Nephron progenitor cell (in vitro differentiated cells): ENCODE measurements around the gene TAF10.

ENCODE experiments used
- DNase-seq: peaks from one replicate; pipeline ENCODE4 v3.0.0; 2021
- H3K27ac Mint-ChIP-seq: 2 replicates; pipeline ENCODE4 v1.8.0; 2021; ENCODE audit warnings: mild to moderate bottlenecking, moderate library complexity, mixed read lengths
- H3K27me3 Mint-ChIP-seq: 2 replicates; pipeline ENCODE4 v1.8.0; 2021; ENCODE audit warnings: mild to moderate bottlenecking, low read depth, mixed read lengths; ENCODE audit not compliant: poor library complexity
- H3K36me3 Mint-ChIP-seq: 2 replicates; pipeline ENCODE4 v1.8.0; 2021; ENCODE audit warnings: low read depth, mixed read lengths
- H3K4me1 Mint-ChIP-seq: 2 replicates; pipeline ENCODE4 v1.8.0; 2021; ENCODE audit warnings: mixed read lengths
- H3K4me3 Mint-ChIP-seq: 2 replicates; pipeline ENCODE4 v1.8.0; 2021; ENCODE audit warnings: mild to moderate bottlenecking, moderate library complexity, mixed read lengths
- H3K9me3 Mint-ChIP-seq: 2 replicates; pipeline ENCODE4 v1.8.0; 2021; ENCODE audit warnings: mild to moderate bottlenecking, moderate library complexity, mixed read lengths
- TF ChIP-seq, protein P1 (sequence below): fragments of 200-600 bp; sonication (generic); IDR thresholded peaks from 2 replicates; pipeline ENCODE4 v1.5.0; 2021; ENCODE audit warnings: antibody characterized with exemption

Gene TAF10

DNA sequence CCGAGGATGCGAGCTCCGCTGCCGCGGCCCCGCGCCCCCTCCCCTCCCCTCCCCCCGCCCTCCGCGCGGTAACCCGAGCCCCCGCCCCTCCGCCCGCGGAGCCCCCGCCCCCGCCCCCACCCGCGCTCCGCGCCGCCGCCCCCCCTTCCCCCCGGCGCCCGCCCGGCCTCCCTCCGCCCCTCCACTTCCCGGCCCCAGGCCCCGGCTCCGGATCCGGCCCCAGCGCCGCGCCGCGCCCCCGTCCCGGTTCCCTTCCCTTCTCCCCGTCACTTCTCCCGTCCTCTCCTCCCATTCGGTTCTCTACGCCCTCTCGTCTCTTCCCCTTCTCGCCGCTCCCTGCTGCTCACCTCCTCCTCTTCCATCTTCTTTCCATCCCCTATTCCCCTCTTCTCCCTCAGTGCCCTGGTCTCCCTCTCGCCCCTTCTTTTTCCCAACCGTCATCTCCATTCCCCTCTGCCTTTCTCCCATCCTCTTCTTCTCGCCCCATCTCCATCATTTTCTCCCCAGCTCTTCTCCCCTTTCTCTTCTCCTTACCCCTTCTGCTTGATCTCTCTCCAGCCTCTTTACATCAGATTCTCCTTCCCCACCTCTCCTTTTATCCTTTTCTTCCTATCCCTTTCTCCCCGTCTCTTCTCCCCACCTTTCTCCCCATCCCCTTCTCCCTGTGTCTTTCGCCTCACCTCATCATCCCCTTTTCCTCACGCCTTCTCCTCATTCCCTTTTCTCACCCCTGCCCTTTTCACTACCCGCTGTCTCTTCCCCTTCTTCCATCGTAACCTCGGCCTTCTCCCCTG lies 44.0 kb upstream of the TAF10 start, which contains the start of gene DCHS1:
Gene DCHS1 (minus strand): TSS at position 20 of the 794 bp plus-strand sequence. CDS start 14,196 bp downstream, outside the sequence.
- H3K4me1 Mint-ChIP-seq, result peaks cover 12% of the 10 kb centered on the region
- peak within 1 kb of the TSS; percentile 86 for H3K4me3 Mint-ChIP-seq
- peaks cover 4% of the 10 kb centered on the region for H3K27me3 Mint-ChIP-seq
- no peaks in the 10 kb centered on the region for H3K9me3 Mint-ChIP-seq
- TF ChIP-seq, protein P1, sequence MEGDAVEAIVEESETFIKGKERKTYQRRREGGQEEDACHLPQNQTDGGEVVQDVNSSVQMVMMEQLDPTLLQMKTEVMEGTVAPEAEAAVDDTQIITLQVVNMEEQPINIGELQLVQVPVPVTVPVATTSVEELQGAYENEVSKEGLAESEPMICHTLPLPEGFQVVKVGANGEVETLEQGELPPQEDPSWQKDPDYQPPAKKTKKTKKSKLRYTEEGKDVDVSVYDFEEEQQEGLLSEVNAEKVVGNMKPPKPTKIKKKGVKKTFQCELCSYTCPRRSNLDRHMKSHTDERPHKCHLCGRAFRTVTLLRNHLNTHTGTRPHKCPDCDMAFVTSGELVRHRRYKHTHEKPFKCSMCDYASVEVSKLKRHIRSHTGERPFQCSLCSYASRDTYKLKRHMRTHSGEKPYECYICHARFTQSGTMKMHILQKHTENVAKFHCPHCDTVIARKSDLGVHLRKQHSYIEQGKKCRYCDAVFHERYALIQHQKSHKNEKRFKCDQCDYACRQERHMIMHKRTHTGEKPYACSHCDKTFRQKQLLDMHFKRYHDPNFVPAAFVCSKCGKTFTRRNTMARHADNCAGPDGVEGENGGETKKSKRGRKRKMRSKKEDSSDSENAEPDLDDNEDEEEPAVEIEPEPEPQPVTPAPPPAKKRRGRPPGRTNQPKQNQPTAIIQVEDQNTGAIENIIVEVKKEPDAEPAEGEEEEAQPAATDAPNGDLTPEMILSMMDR, result no peak
- peak; percentile 75 for DNase-seq
- no peaks in the 10 kb centered on the region for H3K36me3 Mint-ChIP-seq
- peak within 1 kb of the TSS; percentile 14 for H3K27ac Mint-ChIP-seq

DNA sequence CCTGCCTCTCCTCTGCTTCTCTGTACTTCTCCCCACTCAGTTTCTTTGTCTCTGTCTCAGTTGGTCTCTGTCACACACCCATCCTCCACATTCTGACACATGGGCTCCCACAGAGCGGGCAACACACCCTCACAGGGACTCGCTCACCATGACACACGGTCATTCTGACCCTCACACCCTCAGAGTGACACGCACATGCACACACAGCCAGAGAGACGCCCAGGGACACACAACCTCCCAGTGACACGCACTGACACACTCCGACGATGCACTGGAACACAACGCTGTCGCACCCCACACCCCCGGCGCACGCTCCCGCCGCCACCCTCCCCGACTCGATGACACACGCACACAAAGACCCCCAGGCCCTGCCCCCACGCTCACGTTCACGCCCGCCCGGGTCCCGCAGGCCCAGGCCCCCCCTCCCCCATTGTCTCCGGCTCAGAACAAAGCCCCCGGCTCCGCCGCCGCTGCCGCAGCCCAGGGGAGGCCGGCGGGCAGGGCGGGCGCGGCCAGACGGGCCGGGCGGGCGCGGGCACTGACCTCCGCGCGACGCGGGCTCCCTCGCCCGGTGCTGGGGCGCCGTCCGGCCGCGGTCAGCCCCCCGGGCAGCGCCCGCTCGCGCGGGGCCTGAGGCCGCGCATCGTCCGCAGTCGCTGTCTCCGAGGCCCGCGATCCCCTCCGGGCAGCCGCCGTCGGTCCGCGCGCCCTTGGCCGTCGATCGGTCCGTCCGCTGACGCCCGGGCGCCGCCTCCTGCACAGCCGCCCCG lies 43.2 kb upstream of the TAF10 start:
- H3K4me1 Mint-ChIP-seq, result peaks cover 12% of the 10 kb centered on the region
- TF ChIP-seq, protein P1, result no peak
- no peaks in the 10 kb centered on the region for H3K9me3 Mint-ChIP-seq
- H3K36me3 Mint-ChIP-seq, result no peaks in the 10 kb centered on the region
- no peak overlapping the region for H3K4me3 Mint-ChIP-seq
- peak; percentile 62 for DNase-seq
- H3K27ac Mint-ChIP-seq, result no peak overlapping the region
- H3K27me3 Mint-ChIP-seq, result peaks cover 4% of the 10 kb centered on the region

DNA sequence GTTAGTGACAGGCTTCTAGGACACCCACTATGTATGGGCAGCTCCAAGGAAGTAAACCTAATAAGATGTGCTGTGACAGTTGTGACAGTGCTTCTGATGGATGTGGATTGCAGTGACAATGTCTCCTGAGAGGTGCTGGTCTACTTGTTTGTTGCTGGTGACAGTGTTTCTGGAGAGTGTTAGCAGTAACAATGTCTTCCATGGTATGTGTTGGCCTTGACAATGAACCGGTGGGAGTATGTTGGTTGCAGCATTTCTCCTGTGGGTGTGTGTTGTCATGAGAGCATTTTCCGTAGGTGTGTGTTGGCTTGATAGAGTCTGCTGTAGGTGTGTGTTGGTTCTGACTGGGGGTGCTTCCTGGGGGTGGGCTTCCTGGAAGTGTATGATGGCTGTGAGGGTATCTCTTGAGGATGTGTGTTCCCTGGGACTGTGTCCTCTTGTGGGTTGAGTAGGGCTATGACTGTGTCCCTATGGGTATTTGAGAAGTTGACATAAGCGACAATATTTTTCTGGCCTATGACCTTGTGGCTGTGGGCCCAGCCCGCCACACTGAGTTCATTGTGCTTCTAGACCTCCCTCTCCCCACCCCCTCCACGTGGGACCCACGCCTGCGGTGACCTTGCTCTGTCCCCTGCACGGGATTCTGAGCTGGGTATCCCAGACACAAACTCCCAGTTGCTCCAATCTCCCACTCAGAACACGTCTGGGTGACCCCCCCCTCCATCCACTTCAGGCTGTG lies 42.4 kb upstream of the TAF10 start:
- Mint-ChIP-seq H3K4me3 (no peak overlapping the region), H3K27me3 (peaks cover 4% of the 10 kb centered on the region), H3K36me3 (no peaks in the 10 kb centered on the region), H3K4me1 (peaks cover 12% of the 10 kb centered on the region), H3K27ac (no peak overlapping the region), H3K9me3 (no peaks in the 10 kb centered on the region)
- DNase-seq, result no peak
- TF ChIP-seq, protein P1, result no peak

DNA sequence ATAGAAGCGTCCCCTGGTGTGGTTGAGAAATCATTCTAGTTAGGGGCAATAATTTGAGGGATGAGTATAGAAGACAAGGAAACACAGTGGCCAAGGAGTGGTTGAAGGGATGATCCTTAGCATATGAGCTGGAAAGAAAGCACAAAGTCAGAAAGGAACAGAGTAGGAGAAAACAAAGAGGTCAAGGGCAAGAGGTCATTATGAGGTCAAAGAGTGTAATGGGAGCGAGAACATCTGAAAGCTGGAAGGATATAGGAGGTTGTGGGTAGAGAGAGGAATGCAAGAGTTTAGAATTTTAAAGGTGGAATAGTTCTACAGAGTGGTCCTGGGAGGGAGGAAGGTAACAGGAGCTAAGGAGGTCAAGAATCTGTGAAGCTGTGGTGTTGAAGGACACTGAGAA lies 41.6 kb upstream of the TAF10 start:
- H3K4me3 Mint-ChIP-seq, result no peak overlapping the region
- H3K27me3 Mint-ChIP-seq, result peaks cover 4% of the 10 kb centered on the region
- H3K4me1 Mint-ChIP-seq, result peaks cover 12% of the 10 kb centered on the region
- no peak for DNase-seq
- H3K9me3 Mint-ChIP-seq, result no peaks in the 10 kb centered on the region
- TF ChIP-seq, protein P1, result no peak
- H3K27ac Mint-ChIP-seq, result no peak overlapping the region
- H3K36me3 Mint-ChIP-seq, result no peaks in the 10 kb centered on the region

DNA sequence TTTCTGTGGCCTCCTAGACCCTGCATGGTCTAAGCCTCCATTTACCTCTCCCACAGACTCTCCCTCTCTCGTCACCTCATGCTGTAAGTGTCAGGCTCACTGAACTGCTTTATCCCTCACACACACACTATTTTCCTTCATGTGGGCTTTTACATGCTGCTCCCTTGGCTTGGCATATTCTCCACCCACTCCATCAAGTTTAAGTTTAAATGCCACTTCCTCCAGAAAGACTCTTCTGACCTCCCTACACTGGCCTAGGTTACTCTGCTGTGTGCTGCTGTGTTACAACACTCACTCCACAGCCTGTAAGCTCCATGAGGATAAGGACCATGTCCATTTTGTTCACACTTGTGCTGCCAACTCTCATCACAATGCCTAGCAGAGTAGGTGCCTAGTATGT lies 41.1 kb upstream of the TAF10 start:
- Mint-ChIP-seq H3K27me3 (peaks cover 4% of the 10 kb centered on the region), H3K36me3 (no peaks in the 10 kb centered on the region), H3K27ac (no peak overlapping the region), H3K4me3 (no peak overlapping the region), H3K4me1 (peaks cover 12% of the 10 kb centered on the region), H3K9me3 (no peaks in the 10 kb centered on the region)
- DNase-seq, result no peak
- TF ChIP-seq, protein P1, result no peak
